Endothelial cell of umbilical vein (primary cell): Measurements from ENCODE around the gene TBC1D9B. TPM values are rescaled to one million over a fixed set of nuclear protein-coding genes. Genes with fewer than 3 reads are reported as not detected.

Experiments used
- BruUV-seq: library from RNA; stranded (reverse); fragments of 400-500 nt; replicated peaks from 2 replicates; lab custom pipeline; 2021; lab: Mats Ljungman, UMichigan
- CTCF ChIA-PET: fragments of 300-600, 350-600 bp; sonication (Branson Sonifier 250); formaldehyde crosslinking; loops from one replicate; lab custom pipeline; 2021; ENCODE audit warnings: antibody characterized with exemption, inconsistent platforms; lab: Charles Lee
- POLR2A ChIA-PET: fragments of 300-600, 350-600 bp; sonication (Branson Sonifier 250); formaldehyde crosslinking; loops from one replicate; lab custom pipeline; 2021; ENCODE audit warnings: antibody characterized with exemption, inconsistent platforms; lab: Charles Lee
- DNase-seq: peaks from one replicate; pipeline ENCODE4 v3.0.0-alpha.2; 2011; ENCODE audit warnings: low read depth, low spot score
- FAIRE-seq: peaks from 2 replicates; lab custom pipeline; 2011; peaks lifted over from hg19 to GRCh38; lab: Jason Lieb, UNC
- H2AFZ ChIP-seq: 2 replicates; pipeline ENCODE4 v1.6.0; 2012; ENCODE audit warnings: low read depth, low read length, control low read depth, inconsistent platforms
- H3K27ac ChIP-seq: 2 replicates; pipeline ENCODE4 v1.5.1; 2011; ENCODE audit warnings: low read depth, mild to moderate bottlenecking, control low read depth, low read length, moderate library complexity; ENCODE audit not compliant: insufficient read depth
- H3K27me3 ChIP-seq, 2 experiments: 2 replicates each; pipeline versions ENCODE4 v1.6.0 to v1.6.1; 2011; ENCODE audit warnings: low read length in 2 of 2, mixed read lengths in 1 of 2; ENCODE audit not compliant: control insufficient read depth in 2 of 2, insufficient read depth in 2 of 2
- H3K36me3 ChIP-seq, 2 experiments: 2 replicates in 1 of 2; 3 replicates in 1 of 2; pipeline ENCODE4 v1.5.1; 2011; ENCODE audit warnings: low read length in 2 of 2, mild to moderate bottlenecking in 1 of 2, moderate library complexity in 1 of 2; ENCODE audit not compliant: control insufficient read depth in 2 of 2, insufficient read depth in 2 of 2; ENCODE audit errors: extremely low read depth in 1 of 2
- H3K4me1 ChIP-seq: 3 replicates; pipeline ENCODE4 v1.5.1; 2011; ENCODE audit warnings: mild to moderate bottlenecking, low read length; ENCODE audit not compliant: control insufficient read depth, insufficient read depth; ENCODE audit errors: extremely low read depth
- H3K4me2 ChIP-seq: 2 replicates; pipeline ENCODE4 v1.6.1; 2011; ENCODE audit warnings: low read length, control low read depth, mixed read lengths; ENCODE audit not compliant: insufficient read depth
- H3K4me3 ChIP-seq, 3 experiments: fragments of 200-600 bp in 1 of 3; sonication (generic), shearing (Covaris generic) in 1 of 3; replicated peaks in 1 of 3; 2 replicates each; pipeline ENCODE4 v1.5.1; 2011 to 2016; ENCODE audit warnings: control low read depth in 3 of 3, low read length in 3 of 3, mild to moderate bottlenecking in 2 of 3, inconsistent platforms in 1 of 3, low read depth in 1 of 3, moderate library complexity in 1 of 3; ENCODE audit not compliant: insufficient read depth in 1 of 3
- H3K79me2 ChIP-seq: 2 replicates; pipeline ENCODE4 v1.6.0; 2012; ENCODE audit warnings: low read length, inconsistent platforms; ENCODE audit not compliant: control insufficient read depth, insufficient read depth
- H3K9ac ChIP-seq: replicated peaks from 2 replicates; pipeline ENCODE3; 2011; ENCODE audit warnings: low read length, control low read depth; ENCODE audit not compliant: insufficient read depth; ENCODE audit errors: extremely low read depth
- H3K9me1 ChIP-seq: replicated peaks from 3 replicates; pipeline ENCODE4 v1.6.0; 2011; ENCODE audit warnings: mild to moderate bottlenecking, low read length; ENCODE audit not compliant: control insufficient read depth, insufficient read depth; ENCODE audit errors: extremely low read depth
- H3K9me3 ChIP-seq: replicated peaks from 2 replicates; pipeline ENCODE4 v1.5.1; 2012; ENCODE audit warnings: low read length, inconsistent platforms; ENCODE audit not compliant: control insufficient read depth, insufficient read depth
- H4K20me1 ChIP-seq: replicated peaks from 2 replicates; pipeline ENCODE3; 2011; ENCODE audit warnings: mild to moderate bottlenecking, low read length; ENCODE audit not compliant: control insufficient read depth, insufficient read depth; ENCODE audit errors: extremely low read depth
- EZH2 ChIP-seq: IDR thresholded peaks from 2 replicates; pipeline ENCODE4 v1.6.1; 2012; ENCODE audit warnings: borderline replicate concordance, low read depth, mild to moderate bottlenecking, moderate library complexity, low read length, inconsistent platforms; ENCODE audit not compliant: severe bottlenecking
- GATA2 ChIP-seq: IDR thresholded peaks from 2 replicates; pipeline ENCODE4 v1.7.0; 2011; ENCODE audit warnings: low read depth, mild to moderate bottlenecking, moderate library complexity, mixed read lengths, low read length; ENCODE audit not compliant: insufficient read length, insufficient read depth
- MYC ChIP-seq: IDR thresholded peaks from one replicate; pipeline ENCODE4 v1.6.1; 2011; ENCODE audit warnings: mild to moderate bottlenecking, low read depth, low read length
- POLR2A ChIP-seq: IDR thresholded peaks from 2 replicates; pipeline ENCODE4 v1.6.1; 2012; ENCODE audit warnings: low read depth, mild to moderate bottlenecking, control low read depth, low read length
- POLR2AphosphoS5 ChIP-seq: IDR thresholded peaks from 2 replicates; pipeline ENCODE4 v1.6.1; 2012; ENCODE audit warnings: low read depth, mild to moderate bottlenecking, control low read depth, low read length, moderate library complexity; ENCODE audit not compliant: insufficient read depth
- dilution Hi-C: fragments of 300-500 bp; cut with MboI; formaldehyde crosslinking; loops from one replicate; pipeline ENCODE4 v1.15.0; 2019; ENCODE audit warnings: low sequenced_read_pairs; ENCODE audit not compliant: extremely low pct_ligation_motif_present
- intact Hi-C: fragments of 100-400 bp; cut with micrococcal nuclease; formaldehyde crosslinking; loops from one replicate; pipeline ENCODE4 v1.10.0; 2022
- polyA plus RNA-seq, 4 experiments: library from polyadenylated mRNA; depleted of rRNA in 3 of 4; stranded (reverse) in 3 of 4; unstranded in 1 of 4; fragments of >200 nt; gene quantifications; 2 replicates each; pipeline versions ENCODE4 v1.2.1 to v1.2.3, GENCODE V29; 2011 to 2012; ENCODE audit warnings: missing spikeins in 1 of 4
- total RNA-seq: library from RNA; stranded (reverse); gene quantifications from 2 replicates; pipeline ENCODE4 v1.2.3, GENCODE V29; 2021

TBC1D9B gene
- total and polyA plus RNA-seq, 2 donors (not counting 3 experiments of a cell fraction or from before 2014, with no cell fraction given), result 82.8 to 150 TPM

- no peak for TF ChIP-seq MYC
- no peak for TF ChIP-seq POLR2AphosphoS5
- no peak for TF ChIP-seq EZH2
- Histone ChIP-seq H3K4me3 (no peak overlapping the region), H3K27ac (no peak overlapping the region), H3K36me3 (peaks cover 4 to 17% of the 10 kb centered on the region in 2 experiments), H4K20me1 (no peaks in the 10 kb centered on the region), H3K27me3 (no peaks in the 10 kb centered on the region), H3K79me2 (no peaks in the 10 kb centered on the region), H3K4me2 (no peak overlapping the region), H3K4me1 (no peaks in the 10 kb centered on the region), H3K9me3 (no peaks in the 10 kb centered on the region), H3K9ac (no peak overlapping the region), H2AFZ (no peak overlapping the region), H3K9me1 (no peaks in the 10 kb centered on the region)
- CTCF ChIA-PET, result no interaction called here
- intact Hi-C loops, result no loop called here
- BruUV-seq, result no TSS peak
- DNase-seq (no peak), FAIRE-seq (no peak)
- POLR2A ChIA-PET, result no interaction called here
- dilution Hi-C loops, result no loop called here
Measured at GRCh38 chr5:179841621-179842020, 66.1 kb downstream of the TBC1D9B start.

GRCh38 chr5:179840766-179841165, 66.9 kb downstream of the TBC1D9B start:
- ChIA-PET POLR2A (no interaction called here), CTCF (no interaction called here)
- no peak for DNase-seq

More at GRCh38 chr5:179840766-179841165, 66.9 kb downstream of the TBC1D9B start:
- Histone ChIP-seq H3K9ac (no peak overlapping the region), H3K4me2 (no peak overlapping the region), H3K27ac (no peak overlapping the region), H3K79me2 (no peaks in the 10 kb centered on the region), H3K4me1 (no peaks in the 10 kb centered on the region), H3K36me3 (peaks cover 4 to 25% of the 10 kb centered on the region in 2 experiments), H2AFZ (no peak overlapping the region), H3K9me3 (no peaks in the 10 kb centered on the region), H3K9me1 (no peaks in the 10 kb centered on the region), H3K27me3 (no peaks in the 10 kb centered on the region), H4K20me1 (no peaks in the 10 kb centered on the region), H3K4me3 (no peak overlapping the region)
- TF ChIP-seq EZH2 (no peak), MYC (no peak), GATA2 (no peak), POLR2A (peak; percentile 41)
- dilution Hi-C loops, result no loop called here
- FAIRE-seq, result no peak
- BruUV-seq, result no TSS peak
- intact Hi-C loops, result no loop called here
